ENCODE results near the gene C9orf72. TPM values are rescaled to one million over a fixed set of nuclear protein-coding genes. Genes with fewer than 3 reads are reported as not detected.

The C9orf72 gene
- total RNA-seq, 1 donor from 2014 or later = 10.2 TPM

- no peak for DNase-seq (ENCODE audit: extremely low spot score, unreplicated experiment)
- Mint-ChIP-seq H3K4me3 (ENCODE audit: unreplicated experiment) (no peak overlapping the region), H3K9me3 (ENCODE audit: unreplicated experiment) (no peaks in the 10 kb centered on the region), H3K36me3 (ENCODE audit: unreplicated experiment) (no peaks in the 10 kb centered on the region), H3K27me3 (ENCODE audit: unreplicated experiment) (peaks cover 47% of the 10 kb centered on the region), H3K4me1 (ENCODE audit: unreplicated experiment) (no peaks in the 10 kb centered on the region), H3K27ac (ENCODE audit: unreplicated experiment) (no peak overlapping the region)
- TF ChIP-seq CTCF (IDR thresholded peaks at IDR 0.05) = no peak
These were observed 11.7 kb upstream of the C9orf72 start for GRCh38 chr9:27584931-27585330.

GRCh38 chr9:27582794-27583193 is 9.5 kb upstream of the C9orf72 start:
- no peak for DNase-seq (ENCODE audit: extremely low spot score, unreplicated experiment)
- H3K27ac Mint-ChIP-seq (ENCODE audit: unreplicated experiment) = no peak overlapping the region
- TF ChIP-seq CTCF (IDR thresholded peaks at IDR 0.05) = no peak
- H3K4me3 Mint-ChIP-seq (ENCODE audit: unreplicated experiment) = no peak overlapping the region
- H3K27me3 Mint-ChIP-seq (ENCODE audit: unreplicated experiment) = peaks cover 58% of the 10 kb centered on the region
- H3K9me3 Mint-ChIP-seq (ENCODE audit: unreplicated experiment) = peaks cover 9% of the 10 kb centered on the region
- H3K36me3 Mint-ChIP-seq (ENCODE audit: unreplicated experiment) = peaks cover 3% of the 10 kb centered on the region
- no peaks in the 10 kb centered on the region for H3K4me1 Mint-ChIP-seq (ENCODE audit: unreplicated experiment)

GRCh38 chr9:27581826-27582225 is 8.5 kb upstream of the C9orf72 start:
- TF ChIP-seq CTCF (IDR thresholded peaks at IDR 0.05) = no peak
- no peak for DNase-seq (ENCODE audit: extremely low spot score, unreplicated experiment)
- H3K9me3 Mint-ChIP-seq (ENCODE audit: unreplicated experiment) = peaks cover 9% of the 10 kb centered on the region
- no peak overlapping the region for H3K4me3 Mint-ChIP-seq (ENCODE audit: unreplicated experiment)
- H3K36me3 Mint-ChIP-seq (ENCODE audit: unreplicated experiment) = peaks cover 3% of the 10 kb centered on the region
- H3K27me3 Mint-ChIP-seq (ENCODE audit: unreplicated experiment) = peaks cover 52% of the 10 kb centered on the region
- H3K4me1 Mint-ChIP-seq (ENCODE audit: unreplicated experiment) = no peaks in the 10 kb centered on the region
- no peak overlapping the region for H3K27ac Mint-ChIP-seq (ENCODE audit: unreplicated experiment)

GRCh38 chr9:27573634-27574590 is 631 bp upstream of the C9orf72 start:
- Mint-ChIP-seq H3K27me3 (ENCODE audit: unreplicated experiment) (peaks cover 17% of the 10 kb centered on the region), H3K36me3 (ENCODE audit: unreplicated experiment) (peaks cover 3% of the 10 kb centered on the region), H3K4me3 (ENCODE audit: unreplicated experiment) (peak overlapping the region; percentile 97), H3K9me3 (ENCODE audit: unreplicated experiment) (peaks cover 9% of the 10 kb centered on the region), H3K4me1 (ENCODE audit: unreplicated experiment) (peaks cover 18% of the 10 kb centered on the region), H3K27ac (ENCODE audit: unreplicated experiment) (peak overlapping the region; percentile 99)
- TF ChIP-seq CTCF (IDR thresholded peaks at IDR 0.05) = no peak
- DNase-seq (ENCODE audit: extremely low spot score, unreplicated experiment) = peak; percentile 94

- H3K9me3 Mint-ChIP-seq (ENCODE audit: unreplicated experiment) = no peaks in the 10 kb centered on the region
- H3K4me1 Mint-ChIP-seq (ENCODE audit: unreplicated experiment) = peaks cover 18% of the 10 kb centered on the region
- no peak for DNase-seq (ENCODE audit: extremely low spot score, unreplicated experiment)
- peak overlapping the region; percentile 97 for H3K4me3 Mint-ChIP-seq (ENCODE audit: unreplicated experiment)
- no peak for TF ChIP-seq CTCF (IDR thresholded peaks at IDR 0.05)
- H3K36me3 Mint-ChIP-seq (ENCODE audit: unreplicated experiment) = no peaks in the 10 kb centered on the region
- peak overlapping the region; percentile 83 for H3K27ac Mint-ChIP-seq (ENCODE audit: unreplicated experiment)
- peaks cover 7% of the 10 kb centered on the region for H3K27me3 Mint-ChIP-seq (ENCODE audit: unreplicated experiment)
These were observed 739 bp downstream of the C9orf72 start for GRCh38 chr9:27572566-27572917.
